HG03439 (cell line): ENCODE measurements around the gene PPP1R15B.

Source experiments
- ATAC-seq: cut with Tn5 transposase; IDR thresholded peaks from one replicate; pipeline ENCODE4 v1.9.1; 2021; ENCODE audit warnings: mild to moderate bottlenecking, moderate library complexity; ENCODE audit not compliant: unreplicated experiment

The PPP1R15B gene

GRCh38 chr1:204402391-204402790, 9.2 kb downstream of the PPP1R15B start:
- no peak for ATAC-seq

- ATAC-seq: no peak
Observed at GRCh38 chr1:204401730-204402129, 9.9 kb downstream of the PPP1R15B start.

GRCh38 chr1:204400882-204401510, 10.6 kb downstream of the PPP1R15B start:
- ATAC-seq: no peak

- peak; percentile 74 for ATAC-seq
Observed at GRCh38 chr1:204398197-204399125, 13.2 kb downstream of the PPP1R15B start.

GRCh38 chr1:204396015-204396583, 15.5 kb downstream of the PPP1R15B start:
- no peak for ATAC-seq

- no peak for ATAC-seq
Observed at GRCh38 chr1:204391629-204392028, 20.0 kb downstream of the PPP1R15B start.

GRCh38 chr1:204390751-204391466, 20.7 kb downstream of the PPP1R15B start:
- ATAC-seq: no peak

GRCh38 chr1:204385727-204386126, 25.9 kb downstream of the PPP1R15B start:
- no peak for ATAC-seq

GRCh38 chr1:204384636-204385352, 26.8 kb downstream of the PPP1R15B start:
- no peak for ATAC-seq

- no peak for ATAC-seq
Observed at GRCh38 chr1:204383163-204383904, 28.3 kb downstream of the PPP1R15B start.

- ATAC-seq: no peak
Observed at GRCh38 chr1:204382714-204383083, 28.9 kb downstream of the PPP1R15B start.

GRCh38 chr1:204380293-204380831, 31.3 kb downstream of the PPP1R15B start:
- no peak for ATAC-seq

- no peak for ATAC-seq
Observed at GRCh38 chr1:204377800-204378668, 33.6 kb downstream of the PPP1R15B start.

GRCh38 chr1:204376919-204377799, 34.5 kb downstream of the PPP1R15B start:
- ATAC-seq: no peak

GRCh38 chr1:204376465-204376864, 35.2 kb downstream of the PPP1R15B start:
- ATAC-seq: no peak

- ATAC-seq: no peak
Observed at GRCh38 chr1:204373911-204374310, 37.7 kb downstream of the PPP1R15B start.

GRCh38 chr1:204370176-204370575, 41.4 kb downstream of the PPP1R15B start:
- ATAC-seq: no peak
